ENCODE results near the gene NATD1.
"Not testable (repeated sequence)": the region's sequence is repeated elsewhere in the genome, so short reads cannot be mapped to it uniquely, and the experiment has no call there.

The NATD1 gene

GRCh38 chr17:21210411-21211076, 42.7 kb downstream of the NATD1 start:
- intact Hi-C loops (cut with DNase I): loop anchor here (5.0 to 10.0 kb wide), 2 partner anchors 42 to 96 kb away; partner anchors contain the start of gene NATD1
- no peak for DNase-seq

GRCh38 chr17:21209511-21210175, 43.6 kb downstream of the NATD1 start:
- intact Hi-C loops (cut with DNase I): loop anchor here (5.0 to 10.0 kb wide), 2 partner anchors 43 to 95 kb away; partner anchors contain the start of gene NATD1
- DNase-seq: no peak

GRCh38 chr17:21208352-21208751, 44.9 kb downstream of the NATD1 start:
- intact Hi-C loops (cut with DNase I): no loop called here
- no peak for DNase-seq

DNA sequence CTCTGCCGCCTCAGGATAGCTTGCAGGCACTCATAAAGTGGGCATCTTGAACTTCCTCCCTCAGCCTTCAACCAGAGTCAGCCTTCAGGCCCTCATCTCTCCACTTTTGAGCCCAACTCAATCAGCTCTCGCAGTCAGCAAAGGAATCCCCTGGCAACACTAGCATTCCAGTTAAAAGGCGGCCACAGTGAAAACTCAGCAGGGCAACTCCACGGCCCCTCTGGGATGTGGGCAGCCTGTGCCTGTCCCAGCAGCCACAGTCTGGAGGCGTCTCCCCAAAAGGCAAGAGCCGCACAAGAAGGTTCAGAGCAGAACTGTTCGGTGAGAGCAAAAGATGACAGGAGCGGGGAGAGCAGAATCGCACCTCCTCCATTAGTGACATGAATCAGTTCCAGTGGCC, 48.3 kb downstream of the NATD1 start:
- intact Hi-C loops (cut with DNase I): no loop called here
- peak in 10 of 42 donors; percentile 4 to 55 (median 22) for DNase-seq

- DNase-seq: no peak
- intact Hi-C loops (cut with DNase I): no loop called here
Measured at GRCh38 chr17:21202512-21202911, 50.7 kb downstream of the NATD1 start.

DNA sequence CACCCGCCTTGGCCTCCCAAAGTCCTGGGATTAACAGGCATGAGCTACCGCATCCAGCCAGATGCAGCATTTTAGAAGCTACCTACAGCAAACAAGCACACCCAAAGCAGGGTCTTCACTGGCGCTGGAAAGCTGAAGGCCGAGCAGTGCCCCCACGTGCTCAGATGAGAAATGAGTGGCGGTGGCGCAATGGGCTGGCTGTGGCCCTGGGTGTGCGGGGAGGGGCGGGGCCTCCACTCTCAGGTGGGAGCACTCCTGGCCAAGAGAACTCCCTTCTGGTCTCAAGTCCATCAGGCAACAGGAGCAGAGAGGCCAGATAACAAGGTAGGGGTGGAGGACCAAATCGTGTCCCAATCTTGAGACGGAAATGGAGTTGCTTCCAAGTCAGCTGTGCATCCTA, 51.3 kb downstream of the NATD1 start:
- intact Hi-C loops (cut with DNase I): no loop called here
- DNase-seq: no peak

DNA sequence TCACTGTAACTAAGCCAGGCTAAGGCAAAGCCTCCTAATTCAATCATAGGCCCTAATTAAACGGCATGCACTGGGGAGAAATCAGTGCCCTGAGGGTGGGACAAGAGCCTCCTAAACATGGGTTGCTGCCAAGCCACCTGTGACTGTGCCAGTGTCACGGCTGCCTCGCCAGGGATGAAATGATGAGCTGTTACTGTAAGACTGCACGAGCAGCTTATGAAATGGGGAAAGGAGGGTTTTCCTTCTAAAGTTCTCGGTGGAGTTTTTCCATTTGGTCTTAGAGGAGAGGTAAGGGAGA, 52.0 kb downstream of the NATD1 start:
- peak in 1 of 42 donors; percentile 40 for DNase-seq
- intact Hi-C loops (cut with DNase I): no loop called here

GRCh38 chr17:21200590-21201297, 52.5 kb downstream of the NATD1 start:
- DNase-seq: no peak
- intact Hi-C loops (cut with DNase I): no loop called here

- no peak for DNase-seq
Measured at GRCh38 chr17:21199856-21200255, 53.4 kb downstream of the NATD1 start.

GRCh38 chr17:21199311-21199710, 53.9 kb downstream of the NATD1 start:
- intact Hi-C loops (cut with DNase I): no loop called here
- no peak for DNase-seq

More at GRCh38 chr17:21199856-21200255, 53.4 kb downstream of the NATD1 start:
- intact Hi-C loops (cut with DNase I): no loop called here

DNA sequence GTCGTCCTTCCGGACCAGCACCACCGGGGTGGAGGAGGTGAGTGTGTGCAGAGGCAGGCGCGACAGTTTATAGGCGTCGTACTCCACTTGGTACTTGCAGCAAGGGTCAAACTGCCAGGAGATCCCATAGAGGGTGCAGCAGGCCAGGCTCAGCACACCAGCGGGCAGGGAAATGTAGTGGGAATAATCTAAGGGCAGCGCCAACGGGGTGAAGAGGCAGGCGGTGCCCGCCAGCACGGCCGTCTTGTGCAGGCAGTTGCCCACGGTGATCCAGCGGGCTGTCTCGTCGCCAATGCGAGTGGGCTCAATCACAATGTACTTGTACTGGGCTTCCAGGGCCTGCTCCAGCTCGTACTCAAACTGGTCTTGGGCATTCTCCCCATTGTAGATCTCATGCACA, 54.8 kb downstream of the NATD1 start:
- DNase-seq: no peak
- intact Hi-C loops (cut with DNase I): no loop called here

DNA sequence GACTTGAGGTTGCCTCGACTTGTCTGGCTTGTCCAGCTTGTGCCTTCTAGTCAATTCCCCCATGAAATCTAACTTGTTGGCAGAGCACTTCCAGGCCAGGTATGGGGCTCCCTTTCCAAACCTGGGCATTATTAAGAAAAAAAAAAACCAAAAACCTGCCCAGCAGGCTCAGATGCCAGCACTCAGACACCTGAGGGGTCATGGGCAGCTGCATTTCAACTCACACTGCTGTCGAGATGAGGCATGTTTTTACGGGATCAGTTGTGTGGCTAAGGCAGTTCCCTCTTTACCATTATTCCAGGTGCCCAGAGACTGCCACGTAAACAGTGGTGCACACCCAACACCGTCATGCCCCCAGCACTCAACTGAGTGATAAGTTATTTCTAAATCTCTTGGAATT, 57.1 kb downstream of the NATD1 start:
- intact Hi-C loops (cut with DNase I): no loop called here
- no peak for DNase-seq

GRCh38 chr17:21194703-21195102, 58.5 kb downstream of the NATD1 start:
- peak in 23 of 42 donors; percentile 15 to 62 (median 32) for DNase-seq
- intact Hi-C loops (cut with DNase I): no loop called here

GRCh38 chr17:21194226-21194625, 59.0 kb downstream of the NATD1 start:
- DNase-seq: peak in 1 of 42 donors; percentile 11
- intact Hi-C loops (cut with DNase I): no loop called here

- intact Hi-C loops (cut with DNase I): no loop called here
- no peak for DNase-seq
Measured at GRCh38 chr17:21193031-21193430, 60.2 kb downstream of the NATD1 start.

DNA sequence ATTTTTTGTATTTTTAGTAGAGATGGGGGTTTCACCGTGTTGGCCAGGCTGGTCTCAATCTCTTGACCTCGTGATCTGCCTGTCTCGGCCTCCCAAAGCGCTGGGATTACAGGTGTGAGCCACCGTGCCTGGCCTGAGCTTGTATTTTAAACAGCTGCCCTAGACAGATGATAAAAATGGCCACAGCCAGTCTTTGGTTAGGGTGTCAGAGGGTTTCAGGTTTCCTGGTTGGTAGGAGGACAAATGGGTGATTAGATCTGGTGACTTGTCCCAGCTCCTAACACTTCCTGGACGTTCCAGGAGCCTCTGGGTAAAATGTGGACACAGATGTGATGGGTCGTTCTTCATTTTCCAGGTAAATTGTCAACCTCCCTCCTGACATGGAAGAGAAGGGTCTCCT, 60.8 kb downstream of the NATD1 start:
- intact Hi-C loops (cut with DNase I); DNase-seq: not testable (repeated sequence)

DNA sequence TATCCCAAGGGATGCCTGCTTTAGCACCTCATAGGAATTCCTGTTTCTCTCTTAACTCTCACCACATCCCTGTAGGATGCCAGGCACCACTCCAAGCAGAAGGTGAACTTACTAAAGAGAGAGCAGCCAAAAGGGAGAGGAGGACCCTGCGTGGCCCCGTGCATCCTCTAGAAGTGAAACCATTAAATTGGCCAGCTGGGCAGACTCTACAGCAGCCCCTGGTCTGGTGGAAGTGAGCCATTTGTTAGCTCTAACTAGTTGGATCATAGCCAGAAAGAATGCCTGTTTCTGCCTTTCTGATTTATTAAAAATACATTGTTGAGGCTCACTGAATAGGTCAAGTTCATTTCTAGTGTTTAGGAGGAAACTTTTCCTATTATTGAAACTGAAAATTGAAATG, 61.5 kb downstream of the NATD1 start:
- no peak for DNase-seq
- intact Hi-C loops (cut with DNase I): no loop called here

DNA sequence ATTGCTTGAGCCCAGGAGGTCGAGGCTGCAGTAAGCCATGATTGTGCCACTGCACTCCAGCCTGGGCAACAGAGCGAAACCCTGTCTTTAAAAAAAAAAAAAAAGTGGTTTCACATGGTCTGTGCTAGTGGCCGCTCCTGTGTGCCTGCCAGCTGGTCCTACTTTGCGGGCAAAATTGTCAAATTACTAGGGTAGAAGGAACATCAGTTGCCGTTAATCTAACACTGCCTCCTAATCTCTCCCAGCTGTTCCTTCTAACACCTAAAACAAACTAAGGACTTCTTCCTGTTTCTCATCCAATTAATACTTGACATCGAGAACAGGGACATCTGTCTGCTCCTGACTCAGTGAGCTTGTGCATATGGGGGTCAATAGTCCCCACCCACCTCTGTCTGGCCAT, 63.1 kb downstream of the NATD1 start:
- intact Hi-C loops (cut with DNase I): no loop called here
- DNase-seq: no peak

DNA sequence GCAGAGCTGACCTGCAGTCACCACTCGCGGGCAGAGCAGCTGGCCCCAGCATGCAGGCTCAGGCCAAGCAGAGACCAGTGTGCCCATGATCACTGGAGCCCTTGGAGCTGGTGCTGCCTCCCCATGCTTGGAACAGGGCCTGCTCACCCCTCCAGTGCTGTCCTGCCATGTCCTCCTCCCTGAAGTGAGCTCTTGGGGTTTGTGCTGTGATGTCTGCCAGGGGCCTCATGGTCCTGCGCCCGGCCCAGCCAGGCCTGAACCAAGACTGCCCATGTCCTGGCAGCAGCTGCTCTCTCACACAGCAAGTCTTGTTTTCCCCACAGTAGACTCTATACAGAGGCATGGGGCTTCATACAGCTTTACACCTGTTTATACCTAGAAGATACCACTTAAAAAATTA, 63.8 kb downstream of the NATD1 start:
- intact Hi-C loops (cut with DNase I): no loop called here
- no peak for DNase-seq

Data from head of caudate nucleus (tissue), 42 donors.